ENCODE measurements around the gene KRTAP10-1.

- TF ChIP-seq SP1 (CRISPR knock-in tag; conservative IDR thresholded peaks at IDR 0.05): no peak
- TF ChIP-seq HMGA2 (CRISPR knock-in tag; IDR thresholded peaks at IDR 0.05): no peak
- no peak for TF ChIP-seq ESRRA (CRISPR knock-in tag; IDR thresholded peaks at IDR 0.05; ENCODE audit: borderline replicate concordance)
- no peak for TF ChIP-seq ERG (CRISPR knock-in tag; IDR thresholded peaks at IDR 0.05)
- TF ChIP-seq CTCF (IDR thresholded peaks at IDR 0.05): no peak
- TF ChIP-seq, protein P1, sequence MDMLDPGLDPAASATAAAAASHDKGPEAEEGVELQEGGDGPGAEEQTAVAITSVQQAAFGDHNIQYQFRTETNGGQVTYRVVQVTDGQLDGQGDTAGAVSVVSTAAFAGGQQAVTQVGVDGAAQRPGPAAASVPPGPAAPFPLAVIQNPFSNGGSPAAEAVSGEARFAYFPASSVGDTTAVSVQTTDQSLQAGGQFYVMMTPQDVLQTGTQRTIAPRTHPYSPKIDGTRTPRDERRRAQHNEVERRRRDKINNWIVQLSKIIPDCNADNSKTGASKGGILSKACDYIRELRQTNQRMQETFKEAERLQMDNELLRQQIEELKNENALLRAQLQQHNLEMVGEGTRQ (CRISPR knock-in tag; IDR thresholded peaks at IDR 0.05): no peak
- TF ChIP-seq, protein P2, sequence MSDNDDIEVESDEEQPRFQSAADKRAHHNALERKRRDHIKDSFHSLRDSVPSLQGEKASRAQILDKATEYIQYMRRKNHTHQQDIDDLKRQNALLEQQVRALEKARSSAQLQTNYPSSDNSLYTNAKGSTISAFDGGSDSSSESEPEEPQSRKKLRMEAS (CRISPR knock-in tag; IDR thresholded peaks at IDR 0.05): no peak
- TF ChIP-seq RELA (CRISPR knock-in tag; IDR thresholded peaks at IDR 0.05; ENCODE audit: borderline replicate concordance): no peak
- TF ChIP-seq FOXP1 (CRISPR knock-in tag; IDR thresholded peaks at IDR 0.05; ENCODE audit: borderline replicate concordance): no peak
- TF ChIP-seq, protein P3, sequence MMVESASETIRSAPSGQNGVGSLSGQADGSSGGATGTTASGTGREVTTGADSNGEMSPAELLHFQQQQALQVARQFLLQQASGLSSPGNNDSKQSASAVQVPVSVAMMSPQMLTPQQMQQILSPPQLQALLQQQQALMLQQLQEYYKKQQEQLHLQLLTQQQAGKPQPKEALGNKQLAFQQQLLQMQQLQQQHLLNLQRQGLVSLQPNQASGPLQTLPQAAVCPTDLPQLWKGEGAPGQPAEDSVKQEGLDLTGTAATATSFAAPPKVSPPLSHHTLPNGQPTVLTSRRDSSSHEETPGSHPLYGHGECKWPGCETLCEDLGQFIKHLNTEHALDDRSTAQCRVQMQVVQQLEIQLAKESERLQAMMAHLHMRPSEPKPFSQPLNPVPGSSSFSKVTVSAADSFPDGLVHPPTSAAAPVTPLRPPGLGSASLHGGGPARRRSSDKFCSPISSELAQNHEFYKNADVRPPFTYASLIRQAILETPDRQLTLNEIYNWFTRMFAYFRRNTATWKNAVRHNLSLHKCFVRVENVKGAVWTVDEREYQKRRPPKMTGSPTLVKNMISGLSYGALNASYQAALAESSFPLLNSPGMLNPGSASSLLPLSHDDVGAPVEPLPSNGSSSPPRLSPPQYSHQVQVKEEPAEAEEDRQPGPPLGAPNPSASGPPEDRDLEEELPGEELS (CRISPR knock-in tag; IDR thresholded peaks at IDR 0.05): no peak
- no peak for TF ChIP-seq NR2C2 (CRISPR knock-in tag; IDR thresholded peaks at IDR 0.05)
- TF ChIP-seq KAT7 (CRISPR knock-in tag; IDR thresholded peaks at IDR 0.05; ENCODE audit: borderline replicate concordance): no peak
Measured at GRCh38 chr21:44508711-44509445, 31.1 kb downstream of the KRTAP10-1 start.

Measured in WTC11 (cell line).